Fibroblast of the aortic adventitia (primary cell): ENCODE data around the gene MYMK. TPM values are rescaled to one million over a fixed set of nuclear protein-coding genes. Genes with fewer than 3 reads are reported as not detected.

ENCODE experiments used
- DNase-seq: peaks from one replicate; pipeline ENCODE4 v3.0.0-alpha.2; 2010; ENCODE audit warnings: low read depth
- H3K4me3 ChIP-seq: 2 replicates; pipeline ENCODE4 v1.5.1; 2011; ENCODE audit warnings: low read depth, mild to moderate bottlenecking, control low read depth, low read length, moderate library complexity
- CTCF ChIP-seq: IDR thresholded peaks from 2 replicates; pipeline ENCODE4 v1.5.1; 2011; ENCODE audit warnings: mild to moderate bottlenecking, low read length, control low read depth, inconsistent platforms; ENCODE audit not compliant: insufficient read depth
- total RNA-seq: library from RNA; depleted of rRNA; stranded (reverse); fragments of >200 nt; gene quantifications from 2 replicates; pipeline ENCODE4 v1.2.3, GENCODE V29; 2012; ENCODE audit warnings: low replicate concordance

Gene MYMK
- total RNA-seq, 1 donor: not detected

DNA sequence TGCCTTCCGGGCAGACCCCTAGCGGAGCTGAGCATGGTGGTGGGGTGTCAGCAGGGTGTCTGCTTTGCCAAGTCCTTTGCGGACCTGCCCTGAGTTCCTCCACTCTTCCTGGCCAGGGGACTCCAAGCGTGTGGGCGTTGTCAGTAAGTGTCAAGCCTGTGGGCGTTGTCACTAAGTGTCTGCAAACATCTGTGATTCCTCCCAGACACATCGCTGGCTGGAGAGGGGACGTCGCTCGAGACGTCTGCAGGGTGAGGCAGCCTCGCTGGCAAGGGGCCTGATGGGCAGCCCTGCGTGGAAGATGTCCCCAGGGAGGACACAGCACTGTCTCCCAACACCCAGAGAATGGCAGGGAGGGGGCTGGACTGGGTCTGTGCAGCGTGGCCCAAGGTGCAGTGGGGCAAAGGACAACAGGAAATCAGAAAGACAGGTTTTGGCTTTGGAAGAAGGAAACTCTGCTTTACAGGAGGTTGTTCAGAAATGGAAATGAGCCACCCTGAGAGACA is 38.6 kb upstream of the MYMK start:
- H3K4me3 ChIP-seq: no peak overlapping the region
- no peak for TF ChIP-seq CTCF
- DNase-seq: peak; percentile 47

GRCh38 chr9:133562611-133563290 is 38.0 kb upstream of the MYMK start:
- H3K4me3 ChIP-seq: no peak overlapping the region
- TF ChIP-seq CTCF: no peak
- DNase-seq: no peak

DNA sequence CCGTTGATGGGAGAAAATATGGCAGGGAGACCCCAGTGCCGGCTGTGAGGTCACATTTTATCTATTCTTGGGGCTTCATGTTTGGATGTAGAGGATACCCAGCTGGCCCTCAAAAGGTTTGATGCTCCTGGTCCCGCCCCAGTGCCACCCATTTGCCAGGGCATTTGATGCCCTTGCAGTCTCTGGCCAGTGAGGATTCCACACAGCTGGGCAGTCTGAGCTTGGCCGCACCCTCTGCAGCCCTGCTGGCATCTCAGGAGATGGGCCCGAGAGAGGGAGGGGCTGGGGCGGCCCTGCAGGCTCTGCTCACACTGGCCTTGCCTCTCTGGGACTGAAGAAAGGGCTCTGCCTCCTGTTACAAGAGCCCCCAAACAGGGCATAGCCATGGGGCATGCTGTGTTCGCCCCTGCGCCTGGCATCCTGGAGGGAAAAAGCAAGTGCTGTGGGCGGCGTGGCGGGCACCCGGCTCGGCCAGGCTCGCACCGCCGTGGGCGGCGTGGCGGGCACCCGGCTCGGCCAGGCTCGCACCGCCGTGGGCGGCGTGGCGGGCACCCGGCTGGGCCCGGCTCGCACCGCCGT is 37.3 kb upstream of the MYMK start:
- no peak for TF ChIP-seq CTCF
- no peak overlapping the region for H3K4me3 ChIP-seq
- no peak for DNase-seq

GRCh38 chr9:133560944-133561343 is 36.2 kb upstream of the MYMK start:
- DNase-seq: no peak
- no peak overlapping the region for H3K4me3 ChIP-seq
- TF ChIP-seq CTCF: no peak

GRCh38 chr9:133560311-133560710 is 35.6 kb upstream of the MYMK start:
- no peak for TF ChIP-seq CTCF
- DNase-seq: peak; percentile 43
- no peak overlapping the region for H3K4me3 ChIP-seq

GRCh38 chr9:133558191-133559126 is 33.7 kb upstream of the MYMK start:
- H3K4me3 ChIP-seq: no peak overlapping the region
- TF ChIP-seq CTCF: no peak
- peak; percentile 77 for DNase-seq
